ENCODE measurements around the gene SCGB1C1. TPM values are rescaled to one million over a fixed set of nuclear protein-coding genes. Genes with fewer than 3 reads are reported as not detected.
A peak's percentile ranks its signal among the peaks of the same experiment; 100 is the strongest.
"Not testable (repeated sequence)": the region's sequence is repeated elsewhere in the genome, so short reads cannot be mapped to it uniquely, and the experiment has no call there.

SCGB1C1 gene
- total RNA-seq, 1 experiment from 2014 or later = not detected

GRCh38 chr11:191490-192478 lies 1.1 kb upstream of the SCGB1C1 start:
- H3K4me1 Mint-ChIP-seq (ENCODE audit: insufficient read depth, unreplicated experiment); H3K4me3 Mint-ChIP-seq (ENCODE audit: unreplicated experiment); H3K27ac Mint-ChIP-seq (ENCODE audit: low read depth, unreplicated experiment); intact Hi-C loops (cut with micrococcal nuclease); POLR2A ChIA-PET; DNase-seq (ENCODE audit: unreplicated experiment); H3K36me3 Mint-ChIP-seq (ENCODE audit: insufficient read depth, unreplicated experiment); H3K27me3 Mint-ChIP-seq (ENCODE audit: insufficient read depth, unreplicated experiment); CTCF ChIA-PET; H3K9me3 Mint-ChIP-seq (ENCODE audit: unreplicated experiment); BruUV-seq (replicated peaks): not testable (repeated sequence)
- TF ChIP-seq CTCF (IDR thresholded peaks at IDR 0.05; ENCODE audit: unreplicated experiment) = peak; percentile 24

DNA sequence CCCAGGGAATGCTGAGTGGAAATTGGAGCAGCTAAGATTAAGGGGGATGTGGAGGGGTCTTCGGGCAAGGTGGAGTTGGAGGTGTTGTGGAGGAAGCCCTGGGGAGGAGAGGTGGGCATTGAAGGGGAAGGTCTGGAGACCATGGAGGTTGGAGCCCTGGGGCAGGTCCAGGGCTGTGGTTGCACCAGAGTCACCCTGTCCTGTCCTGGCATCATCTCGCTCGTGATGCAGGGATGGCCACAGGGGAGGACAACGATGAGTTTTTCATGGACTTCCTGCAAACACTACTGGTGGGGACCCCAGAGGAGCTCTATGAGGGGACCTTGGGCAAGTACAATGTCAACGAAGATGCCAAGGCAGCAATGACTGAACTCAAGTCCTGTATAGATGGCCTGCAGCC lies 603 bp downstream of the SCGB1C1 start:
- CTCF ChIA-PET; POLR2A ChIA-PET; H3K9me3 Mint-ChIP-seq (ENCODE audit: unreplicated experiment); H3K27ac Mint-ChIP-seq (ENCODE audit: low read depth, unreplicated experiment); BruUV-seq (replicated peaks); H3K27me3 Mint-ChIP-seq (ENCODE audit: insufficient read depth, unreplicated experiment); H3K36me3 Mint-ChIP-seq (ENCODE audit: insufficient read depth, unreplicated experiment); H3K4me1 Mint-ChIP-seq (ENCODE audit: insufficient read depth, unreplicated experiment); intact Hi-C loops (cut with micrococcal nuclease); DNase-seq (ENCODE audit: unreplicated experiment); H3K4me3 Mint-ChIP-seq (ENCODE audit: unreplicated experiment): not testable (repeated sequence)

- CTCF ChIA-PET = interaction anchor here (0.6 kb wide), 1 partner anchor 193 kb away, joined by 3 read pairs; no protein-coding TSS in a partner anchor
- H3K27ac Mint-ChIP-seq (ENCODE audit: low read depth, unreplicated experiment) = no peak overlapping the region
- POLR2A ChIA-PET = interaction anchor here (0.7 to 1.3 kb wide), 3 partner anchors 10 to 236 kb away, joined by 4 to 5 read pairs (median 4); partner anchors contain the start of genes BET1L and RIC8A
- no peak overlapping the region for H3K4me3 Mint-ChIP-seq (ENCODE audit: unreplicated experiment)
- no peaks in the 10 kb centered on the region for H3K4me1 Mint-ChIP-seq (ENCODE audit: insufficient read depth, unreplicated experiment)
- H3K9me3 Mint-ChIP-seq (ENCODE audit: unreplicated experiment) = no peaks in the 10 kb centered on the region
- H3K36me3 Mint-ChIP-seq (ENCODE audit: insufficient read depth, unreplicated experiment) = no peaks in the 10 kb centered on the region
- intact Hi-C loops (cut with micrococcal nuclease) = no loop called here
- no TSS peak for BruUV-seq (replicated peaks)
- no peaks in the 10 kb centered on the region for H3K27me3 Mint-ChIP-seq (ENCODE audit: insufficient read depth, unreplicated experiment)
- DNase-seq (ENCODE audit: unreplicated experiment) = no peak
- TF ChIP-seq CTCF (IDR thresholded peaks at IDR 0.05; ENCODE audit: unreplicated experiment) = no peak
Measured at GRCh38 chr11:196786-197731, 4.2 kb downstream of the SCGB1C1 start.

- Mint-ChIP-seq H3K4me1 (ENCODE audit: insufficient read depth, unreplicated experiment) (no peaks in the 10 kb centered on the region), H3K27me3 (ENCODE audit: insufficient read depth, unreplicated experiment) (no peaks in the 10 kb centered on the region), H3K9me3 (ENCODE audit: unreplicated experiment) (no peaks in the 10 kb centered on the region), H3K4me3 (ENCODE audit: unreplicated experiment) (no peak overlapping the region), H3K27ac (ENCODE audit: low read depth, unreplicated experiment) (peak overlapping the region; percentile 31), H3K36me3 (ENCODE audit: insufficient read depth, unreplicated experiment) (no peaks in the 10 kb centered on the region)
- ChIA-PET POLR2A (interaction anchor here (1.0 to 1.3 kb wide), 2 partner anchors 9 to 161 kb away, joined by 4 to 5 read pairs; partner anchors contain the start of genes BET1L and RIC8A), CTCF (interaction anchor here (0.6 kb wide), 1 partner anchor 192 kb away, joined by 3 read pairs; no protein-coding TSS in a partner anchor)
- intact Hi-C loops (cut with micrococcal nuclease) = no loop called here
- no TSS peak for BruUV-seq (replicated peaks)
- DNase-seq (ENCODE audit: unreplicated experiment) = no peak
- no peak for TF ChIP-seq CTCF (IDR thresholded peaks at IDR 0.05; ENCODE audit: unreplicated experiment)
Measured at GRCh38 chr11:197741-198235, 4.9 kb downstream of the SCGB1C1 start.
